Testis (tissue), 2 donors: ENCODE data around the gene SNX2.

Source experiments
- CTCF ChIP-seq, 3 experiments: fragments of 450-650 bp in 2 of 3; fragments of 200-600 bp in 1 of 3; sonication (generic) in 1 of 3; IDR thresholded peaks; one replicate each; pipeline ENCODE4 v1.5.1; 2016 to 2019; ENCODE audit warnings: antibody characterized with exemption in 3 of 3, mild to moderate bottlenecking in 2 of 3, moderate library complexity in 1 of 3
- POLR2A ChIP-seq: fragments of 450-650 bp; IDR thresholded peaks from one replicate; pipeline ENCODE4 v1.6.1; 2017; ENCODE audit warnings: antibody characterized with exemption, mild to moderate bottlenecking, moderate library complexity

GRCh38 chr5:122756264-122756911, 18.5 kb upstream of the SNX2 start:
- TF ChIP-seq POLR2A (no peak), CTCF (IDR thresholded peaks at IDR 0.05) (no peak)
